NAMALWA (cell line): Measurements from ENCODE around the gene ZNF470.

Source experiments
- DNase-seq: peaks from one replicate; pipeline ENCODE4 v3.0.0-alpha.2; 2015; ENCODE audit warnings: low spot score

ZNF470 gene

DNA sequence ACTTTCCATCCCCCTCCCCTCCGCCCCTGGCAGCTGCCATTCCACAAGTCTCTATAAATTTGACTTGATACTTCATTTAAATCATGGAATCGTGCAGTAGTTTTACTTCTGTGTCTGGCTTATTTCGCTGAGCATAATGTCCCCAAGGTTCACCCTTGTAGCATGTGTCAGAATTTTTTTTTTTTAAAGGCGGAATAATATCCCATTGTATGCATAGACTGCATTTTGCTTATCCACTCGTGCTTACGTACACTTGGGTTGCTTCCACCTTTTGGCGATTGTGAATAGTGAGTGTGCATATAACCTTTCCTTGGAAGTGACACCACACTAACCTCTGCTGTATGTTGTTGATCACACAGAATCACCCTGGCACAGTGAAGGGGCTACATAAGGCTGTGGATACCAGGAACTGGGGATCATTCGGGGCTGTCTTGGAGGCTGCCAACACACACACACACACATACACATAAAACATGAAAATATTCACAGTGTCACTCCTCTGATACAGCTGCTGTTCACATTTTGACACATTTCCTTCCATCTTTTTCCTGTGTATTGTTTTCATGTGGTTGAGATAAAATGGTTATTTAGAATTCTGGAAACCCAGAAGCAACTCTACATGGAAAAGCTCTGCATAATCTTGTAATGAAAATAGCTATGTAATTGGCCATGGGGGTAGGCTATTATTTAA lies 41.2 kb downstream of the ZNF470 start:
- no peak for DNase-seq

DNA sequence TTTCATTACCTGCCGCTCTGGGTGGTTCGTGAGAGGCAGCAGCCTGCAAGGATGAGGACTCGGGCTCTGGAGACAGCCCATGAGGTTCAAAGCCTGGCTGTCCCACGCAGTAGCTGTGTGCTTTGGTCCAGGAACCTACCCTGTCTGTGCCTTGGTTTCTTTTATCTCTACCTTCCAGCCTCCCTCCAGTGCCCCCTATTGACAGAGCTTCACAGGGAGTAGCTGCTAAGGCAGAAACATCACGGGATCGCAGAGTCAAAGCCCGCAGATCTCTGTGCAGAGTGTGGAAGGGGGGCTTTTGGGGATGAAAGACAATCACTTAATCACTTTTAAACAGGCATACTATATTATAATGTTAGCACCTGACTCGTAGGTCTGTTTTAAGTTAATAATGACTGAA lies 44.0 kb downstream of the ZNF470 start:
- no peak for DNase-seq

DNA sequence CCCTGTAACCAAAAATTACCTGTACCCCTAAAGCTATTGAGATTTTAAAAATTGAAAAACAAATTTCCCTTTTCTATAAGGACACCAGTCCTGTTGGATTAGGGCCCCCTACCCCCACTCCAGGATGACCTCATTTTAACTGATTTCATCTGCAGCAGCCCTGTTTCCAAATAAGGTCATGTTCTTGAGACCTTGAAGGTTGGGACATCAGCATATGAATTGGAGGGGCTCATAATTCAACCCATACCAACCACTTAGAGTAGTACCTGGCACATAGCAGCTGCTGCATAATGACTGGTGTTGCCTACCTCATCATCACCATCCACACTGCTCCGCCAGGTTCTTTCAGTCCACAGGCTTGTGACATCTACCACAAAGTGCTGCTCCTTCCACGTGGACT lies 45.5 kb downstream of the ZNF470 start:
- no peak for DNase-seq

DNA sequence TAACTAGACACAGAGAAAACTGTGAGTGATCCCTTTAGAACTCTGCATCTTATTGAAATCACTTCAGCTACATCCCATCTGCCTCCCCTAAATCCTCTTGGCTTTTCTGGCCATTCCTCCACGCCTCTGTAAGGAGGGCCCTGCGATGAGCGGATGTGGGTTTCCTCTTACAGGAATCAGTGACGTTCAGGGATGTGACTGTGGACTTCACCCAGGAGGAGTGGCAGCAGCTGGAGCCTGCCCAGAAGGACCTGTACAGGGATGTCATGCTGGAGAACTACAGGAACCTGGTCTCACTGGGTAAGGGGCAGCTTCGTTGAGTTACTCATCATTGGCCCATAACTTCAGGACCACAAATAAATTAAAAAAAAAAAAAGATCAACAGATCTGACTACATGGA lies 46.4 kb downstream of the ZNF470 start:
- DNase-seq, result no peak

DNA sequence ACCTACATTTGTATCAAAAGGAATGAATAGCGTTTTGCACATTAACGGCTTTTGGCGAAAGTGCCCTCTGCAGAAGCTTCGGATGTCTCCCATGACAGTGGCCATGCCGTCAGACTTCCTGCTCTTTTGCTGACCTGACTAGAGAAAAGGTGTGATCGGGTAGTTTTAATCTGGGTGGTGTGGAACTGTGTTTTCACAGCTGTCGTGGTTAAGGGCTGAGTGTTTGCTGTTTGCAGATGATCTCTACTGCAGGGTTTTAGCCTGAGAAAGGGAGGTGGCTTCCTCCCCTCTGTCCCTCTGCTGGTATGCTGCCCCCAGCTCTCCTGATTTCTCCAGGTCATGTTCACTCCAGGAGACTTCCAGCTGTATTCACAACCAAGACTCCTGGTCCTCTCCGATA lies 50.3 kb downstream of the ZNF470 start:
- no peak for DNase-seq

DNA sequence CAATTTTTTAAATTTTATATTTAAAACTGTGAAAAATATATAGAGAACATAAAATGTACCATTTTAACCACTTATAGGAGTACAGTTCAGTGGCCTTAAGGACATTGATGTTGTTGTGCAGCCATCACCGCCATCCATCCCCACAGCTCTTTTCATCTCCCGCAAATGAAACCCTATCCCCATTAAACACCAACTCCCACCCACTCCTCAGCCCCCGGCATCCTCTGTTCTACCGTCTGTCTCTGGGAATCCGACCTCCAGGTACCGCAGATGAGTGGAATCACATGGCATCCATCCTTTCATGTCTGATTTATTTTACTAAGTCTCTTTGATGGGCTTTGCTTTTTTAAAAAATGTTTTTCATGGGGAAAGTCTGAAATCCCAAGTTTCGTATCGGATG lies 51.9 kb downstream of the ZNF470 start:
- DNase-seq, result no peak

DNA sequence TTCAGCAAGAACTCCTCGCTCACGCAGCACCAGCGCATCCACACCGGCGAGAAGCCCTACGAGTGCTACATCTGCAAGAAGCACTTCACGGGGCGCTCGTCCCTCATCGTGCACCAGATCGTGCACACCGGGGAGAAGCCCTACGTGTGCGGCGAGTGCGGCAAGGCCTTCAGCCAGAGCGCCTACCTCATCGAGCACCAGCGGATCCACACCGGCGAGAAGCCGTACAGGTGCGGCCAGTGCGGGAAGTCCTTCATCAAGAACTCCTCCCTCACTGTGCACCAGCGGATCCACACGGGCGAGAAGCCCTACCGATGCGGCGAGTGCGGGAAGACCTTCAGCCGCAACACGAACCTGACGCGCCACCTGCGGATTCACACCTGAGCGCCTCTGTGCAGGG lies 55.1 kb downstream of the ZNF470 start:
- DNase-seq, result no peak

DNA sequence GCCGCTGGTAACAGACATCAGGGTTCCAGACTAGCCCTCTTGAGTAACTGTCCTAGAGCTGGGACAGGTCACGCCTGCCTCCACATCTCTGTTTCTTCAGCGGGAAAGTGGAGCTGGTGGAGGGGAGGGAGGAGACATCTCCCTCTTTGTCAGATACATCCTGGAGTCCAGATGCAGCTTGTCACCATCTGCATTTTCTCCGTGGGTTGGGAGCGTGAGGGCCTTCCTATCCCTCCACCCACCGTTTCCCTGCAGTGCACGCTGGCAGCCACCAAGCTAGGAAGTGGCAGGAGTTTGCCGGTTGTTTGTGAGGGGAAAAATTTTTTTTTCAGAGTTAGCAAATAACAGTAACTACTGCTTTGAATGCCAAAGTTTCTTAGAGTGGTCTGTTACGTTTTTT lies 55.7 kb downstream of the ZNF470 start:
- no peak for DNase-seq

DNA sequence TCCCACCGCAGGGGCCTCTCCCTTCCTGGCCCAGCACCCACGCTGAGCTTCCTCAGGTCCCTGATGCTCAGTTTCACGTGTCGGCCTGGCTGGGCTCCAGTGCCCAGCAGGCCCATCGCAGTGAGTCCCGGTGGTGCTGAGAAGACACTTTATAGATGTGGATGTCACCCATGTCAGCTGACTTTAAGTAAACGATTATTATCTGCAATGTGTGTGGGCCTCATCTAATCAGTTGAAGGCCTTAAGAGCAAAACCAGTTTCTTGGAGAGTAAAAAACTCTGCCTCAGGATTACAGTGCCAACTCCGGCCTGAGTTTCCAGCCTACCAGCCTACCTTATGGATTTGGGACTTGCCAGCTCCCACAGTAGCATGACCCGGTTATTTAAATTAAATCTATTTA lies 58.4 kb downstream of the ZNF470 start:
- DNase-seq, result no peak

DNA sequence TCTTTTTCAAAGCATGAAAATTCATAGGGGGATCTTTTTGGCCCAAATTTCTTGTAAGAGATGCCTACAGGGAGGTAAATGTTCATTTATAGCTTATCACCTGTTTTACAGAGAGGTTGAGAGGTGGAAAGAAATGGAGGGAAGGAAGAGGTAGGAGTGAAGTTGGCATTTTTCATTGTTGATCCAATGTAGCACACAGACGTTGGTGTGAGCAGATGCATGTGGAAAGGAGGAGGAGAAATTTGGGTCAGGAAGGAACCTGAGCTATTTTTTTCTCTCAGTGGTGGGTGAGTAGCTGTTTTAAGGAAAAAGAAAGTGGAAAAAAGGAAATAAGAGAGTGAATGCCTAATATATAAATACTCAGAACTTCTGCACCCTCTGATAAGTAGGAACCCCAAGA lies 65.8 kb downstream of the ZNF470 start:
- DNase-seq, result no peak

DNA sequence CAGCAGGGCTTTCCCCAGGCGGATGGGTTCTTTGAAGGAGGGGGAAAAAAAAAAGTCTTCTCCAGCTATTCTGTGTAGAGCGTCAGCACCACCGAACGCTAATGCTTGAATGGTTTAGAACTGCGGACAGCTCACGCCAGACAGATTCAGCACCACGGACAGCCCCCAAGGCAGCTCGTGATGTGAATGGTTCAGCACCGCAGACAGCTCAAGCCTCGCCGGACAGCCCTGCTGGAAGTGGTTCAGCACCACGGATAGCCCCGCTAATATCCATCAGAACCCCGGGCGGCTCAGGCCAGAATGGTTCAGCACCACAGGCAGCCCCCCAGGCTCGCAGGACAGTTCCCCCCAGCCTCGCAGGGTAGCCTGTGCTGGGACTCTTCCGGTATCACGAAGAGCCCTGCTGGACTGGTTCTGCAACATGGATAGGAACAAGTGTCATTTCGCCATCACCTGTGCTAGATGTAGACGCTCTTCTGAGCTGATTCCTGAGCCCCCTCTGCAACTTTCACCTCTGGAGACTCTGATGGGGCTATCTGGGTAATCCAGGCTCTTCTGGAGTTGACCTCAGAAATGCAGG lies 70.8 kb downstream of the ZNF470 start:
- peak; percentile 54 for DNase-seq
